K562 (cell line): ENCODE data around the gene TSR3. TPM values are rescaled to one million over a fixed set of nuclear protein-coding genes. Genes with fewer than 3 reads are reported as not detected.

Experiments used
- ATAC-seq: fragments of 200-7000 bp; cut with Tn5 transposase; 3 replicates; pipeline ENCODE4 v1.9.1; 2020; ENCODE audit warnings: moderate library complexity
- BruUV-seq: library from RNA; stranded (reverse); fragments of 400-500 nt; replicated peaks from 2 replicates; lab custom pipeline; 2021; lab: Mats Ljungman, UMichigan
- CTCF ChIA-PET: fragments of 300-600 bp; formaldehyde crosslinking; extraction: SDS; loops from one replicate; lab custom pipeline; 2021; ENCODE audit warnings: low intra/inter-chr PET ratio; lab: Yijun Ruan, JAX
- POLR2A ChIA-PET: fragments of 300-600, 350-650 bp; sonication (Branson Sonifier 250); formaldehyde crosslinking; extraction: SDS; loops from one replicate; lab custom pipeline; 2021; ENCODE audit warnings: antibody characterized with exemption, inconsistent platforms; lab: Yijun Ruan, JAX
- DNase-seq, 4 experiments: peaks; one replicate each; pipeline versions ENCODE4 v3.0.0 to v3.0.0-alpha.2; 2011 to 2018; ENCODE audit warnings: low spot score in 3 of 4, mixed read lengths in 3 of 4; ENCODE audit errors: extremely low read depth in 1 of 4
- FAIRE-seq: peaks from 2 replicates; lab custom pipeline; 2011; peaks lifted over from hg19 to GRCh38; lab: Jason Lieb, UNC
- H2AFZ ChIP-seq: 2 replicates; pipeline ENCODE4 v1.6.0; 2011; ENCODE audit warnings: low read depth, low read length, control low read depth, inconsistent platforms
- H3K27ac ChIP-seq: fragments of 200-600 bp; 3 replicates; pipeline ENCODE4 v1.8.0; 2011; ENCODE audit warnings: low read depth, mild to moderate bottlenecking, control low read depth, inconsistent platforms, low read length, moderate library complexity, mixed read lengths; ENCODE audit errors: extremely low read depth
- H3K27me3 ChIP-seq, 2 experiments: fragments of 300-600 bp in 1 of 2; 2 replicates in 1 of 2; 3 replicates in 1 of 2; pipeline versions ENCODE4 v1.6.0 to v1.8.0; 2011; ENCODE audit warnings: inconsistent platforms in 2 of 2, low read length in 2 of 2, mild to moderate bottlenecking in 1 of 2, mixed read lengths in 1 of 2, moderate library complexity in 1 of 2; ENCODE audit not compliant: control insufficient read depth in 2 of 2, insufficient read depth in 2 of 2
- H3K36me3 ChIP-seq: fragments of 300-600 bp; 3 replicates; pipeline ENCODE4 v1.8.0; 2011; ENCODE audit warnings: mild to moderate bottlenecking, low read length, inconsistent platforms; ENCODE audit not compliant: control insufficient read depth, insufficient read depth
- H3K4me1 ChIP-seq, 2 experiments: fragments of 200-600 bp in 1 of 2; replicated peaks in 1 of 2; 2 replicates in 1 of 2; 3 replicates in 1 of 2; pipeline versions ENCODE4 v1.5.1 to v1.8.0; 2011; ENCODE audit warnings: inconsistent platforms in 2 of 2, low read length in 2 of 2, mild to moderate bottlenecking in 1 of 2, mixed read lengths in 1 of 2, moderate library complexity in 1 of 2; ENCODE audit not compliant: control insufficient read depth in 2 of 2, insufficient read depth in 2 of 2
- H3K4me2 ChIP-seq: 2 replicates; pipeline ENCODE4 v1.6.1; 2011; ENCODE audit warnings: low read length, control low read depth, inconsistent platforms, mixed read lengths; ENCODE audit not compliant: insufficient read depth
- H3K4me3 ChIP-seq: fragments of 200-600 bp; sonication (generic), shearing (Covaris generic); 2 replicates; pipeline ENCODE4 v1.5.1; 2016; ENCODE audit warnings: control low read depth, inconsistent platforms
- H3K79me2 ChIP-seq: fragments of 200-600 bp; 3 replicates; pipeline ENCODE4 v1.8.0; 2011; ENCODE audit warnings: low read length, inconsistent platforms; ENCODE audit not compliant: control insufficient read depth, insufficient read depth
- H3K9ac ChIP-seq, 2 experiments: 2 replicates each; pipeline versions ENCODE4 v1.6.0 to v1.6.1; 2011; ENCODE audit warnings: low read depth in 2 of 2, low read length in 2 of 2, control low read depth in 1 of 2, inconsistent platforms in 1 of 2, mild to moderate bottlenecking in 1 of 2, mixed read lengths in 1 of 2; ENCODE audit not compliant: insufficient read depth in 1 of 2
- H3K9me1 ChIP-seq: one replicate; pipeline ENCODE4 v1.6.0; 2011; ENCODE audit warnings: inconsistent platforms, mild to moderate bottlenecking, low read length, moderate library complexity; ENCODE audit not compliant: control insufficient read depth, insufficient read depth
- H3K9me3 ChIP-seq: replicated peaks from 2 replicates; pipeline ENCODE4 v1.5.1; 2011; ENCODE audit warnings: low read depth, low read length, inconsistent platforms; ENCODE audit not compliant: control insufficient read depth, insufficient read depth
- H4K20me1 ChIP-seq: replicated peaks from 2 replicates; pipeline ENCODE4 v1.6.1; 2011; ENCODE audit warnings: low read length, inconsistent platforms, mixed read lengths; ENCODE audit not compliant: control insufficient read depth, insufficient read depth
- CBX3 ChIP-seq, 2 experiments: IDR thresholded peaks; 1 replicate in 1 of 2; 2 replicates in 1 of 2; pipeline ENCODE4 v1.6.1; 2012; ENCODE audit warnings: inconsistent platforms in 2 of 2, low read length in 2 of 2, borderline replicate concordance in 1 of 2, control low read depth in 1 of 2
- DMBX1 ChIP-seq: fragments of 250-450 bp; sonication (Bioruptor Pico); IDR thresholded peaks from 2 replicates; pipeline ENCODE4 v1.8.0; 2022; ENCODE audit warnings: inconsistent platforms, mild to moderate bottlenecking, moderate library complexity, borderline replicate concordance
- IRF2 ChIP-seq: sonication (generic); formaldehyde crosslinking; IDR thresholded peaks from 2 replicates; pipeline ENCODE4 v1.8.1; 2022; ENCODE audit warnings: mild to moderate bottlenecking, missing genetic modification reagents
- KDM4B ChIP-seq, 2 experiments: fragments of 450-650 bp in 1 of 2; sonication (generic) in 1 of 2; IDR thresholded peaks; 2 replicates each; pipeline ENCODE4 v1.6.1; 2016 to 2017; ENCODE audit warnings: borderline replicate concordance in 2 of 2, antibody characterized with exemption in 1 of 2, low read depth in 1 of 2, mild to moderate bottlenecking in 1 of 2
- KLF1 ChIP-seq: fragments of 450-650 bp; IDR thresholded peaks from 2 replicates; pipeline ENCODE4 v1.6.1; 2016; ENCODE audit warnings: missing genetic modification characterization, missing compliant biosample characterization
- POLR2G ChIP-seq: fragments of 200-400 bp; formaldehyde crosslinking; IDR thresholded peaks from 2 replicates; pipeline ENCODE4 v1.6.1; 2017; ENCODE audit warnings: low read depth, mild to moderate bottlenecking, antibody characterized with exemption, low read length, moderate library complexity
- RB1 ChIP-seq: fragments of 450-650 bp; IDR thresholded peaks from 2 replicates; pipeline ENCODE4 v1.6.1; 2017; ENCODE audit warnings: low read depth, mild to moderate bottlenecking
- RBFOX2 ChIP-seq: fragments of 200-400 bp; formaldehyde crosslinking; IDR thresholded peaks from 2 replicates; pipeline ENCODE4 v1.6.1; 2017; ENCODE audit warnings: low read depth, mild to moderate bottlenecking, low read length, moderate library complexity
- RBM15 ChIP-seq: fragments of 200-400 bp; formaldehyde crosslinking; IDR thresholded peaks from 2 replicates; pipeline ENCODE4 v1.6.1; 2018; ENCODE audit warnings: mild to moderate bottlenecking, low read length, moderate library complexity; ENCODE audit not compliant: insufficient read depth
- ZEB2 ChIP-seq: fragments of 450-650 bp; IDR thresholded peaks from 2 replicates; pipeline ENCODE4 v1.6.1; 2016
- ZNF551 ChIP-seq: fragments of 250-450 bp; sonication (Bioruptor Pico); IDR thresholded peaks from 2 replicates; pipeline ENCODE4 v1.5.0; 2021; ENCODE audit warnings: mild to moderate bottlenecking, moderate library complexity
- whole genome bisulfite sequencing: fragments of 100-300 bp; shearing (Covaris generic); methylation state at CpG from one replicate; pipeline ENCODE4 v1.1.6; 2016; ENCODE audit warnings: low coverage, mixed read lengths; ENCODE audit not compliant: insufficient coverage; ENCODE audit errors: missing lambda C conversion rate; 5-methylcytosine and 5-hydroxymethylcytosine counted together
- in situ Hi-C: fragments of 300-500 bp; cut with MboI; formaldehyde crosslinking; loops from 4 replicates; pipeline ENCODE4 v1.15.0; 2018; ENCODE audit warnings: inconsistent platforms, mixed read lengths
- intact Hi-C: fragments of 100-400 bp; cut with micrococcal nuclease; formaldehyde crosslinking; loops from 2 replicates; pipeline ENCODE4 v1.14.2; 2022
- polyA plus RNA-seq, 8 experiments: library from polyadenylated mRNA; depleted of rRNA in 4 of 8; stranded (reverse) in 5 of 8; unstranded in 3 of 8; fragments of >200 nt; fragmentation: Nextera tagmentation in 2 of 8; fragmentation: Illumina TruSeq in 1 of 8; extraction: Ambion mirVana in 2 of 8; extraction: Trizol in 1 of 8; gene quantifications; 2 replicates each; pipeline versions ENCODE4 v1.2.1 to v1.2.3, GENCODE V29; 2011 to 2014; ENCODE audit warnings: inconsistent platforms in 1 of 8, missing spikeins in 1 of 8
- total RNA-seq, 7 experiments: library from RNA; depleted of rRNA in 6 of 7; stranded (reverse); fragments of >200 nt in 6 of 7; fragmentation: Illumina TruSeq in 2 of 7; extraction: Trizol in 2 of 7; gene quantifications; 2 replicates each; pipeline versions ENCODE4 v1.2.1 to v1.2.3, GENCODE V29; 2011 to 2021; ENCODE audit warnings: low replicate concordance in 1 of 7
- TF ChIP-seq, protein P1 (sequence below): IDR thresholded peaks from 2 replicates; pipeline ENCODE4 v1.6.1; 2011; ENCODE audit warnings: borderline replicate concordance, low read depth, mild to moderate bottlenecking, moderate library complexity, low read length; ENCODE audit not compliant: insufficient read depth, poor library complexity, severe bottlenecking
- TF ChIP-seq, protein P2 (sequence below): fragments of 450-650 bp; IDR thresholded peaks from 2 replicates; pipeline ENCODE4 v1.6.1; 2014; ENCODE audit warnings: low read depth, mild to moderate bottlenecking, moderate library complexity, borderline replicate concordance
- TF ChIP-seq, protein P3 (sequence below): fragments of 250-450 bp; sonication (Bioruptor Pico); IDR thresholded peaks from 2 replicates; pipeline ENCODE4 v1.5.0; 2021; ENCODE audit warnings: mild to moderate bottlenecking, moderate library complexity

Gene TSR3
- total and polyA plus RNA-seq, 9 of the 15 experiments (the other 6 are each of a cell fraction or from before 2014, with no cell fraction given) = 1.5 to 74.8 (median 16.5) TPM

DNA sequence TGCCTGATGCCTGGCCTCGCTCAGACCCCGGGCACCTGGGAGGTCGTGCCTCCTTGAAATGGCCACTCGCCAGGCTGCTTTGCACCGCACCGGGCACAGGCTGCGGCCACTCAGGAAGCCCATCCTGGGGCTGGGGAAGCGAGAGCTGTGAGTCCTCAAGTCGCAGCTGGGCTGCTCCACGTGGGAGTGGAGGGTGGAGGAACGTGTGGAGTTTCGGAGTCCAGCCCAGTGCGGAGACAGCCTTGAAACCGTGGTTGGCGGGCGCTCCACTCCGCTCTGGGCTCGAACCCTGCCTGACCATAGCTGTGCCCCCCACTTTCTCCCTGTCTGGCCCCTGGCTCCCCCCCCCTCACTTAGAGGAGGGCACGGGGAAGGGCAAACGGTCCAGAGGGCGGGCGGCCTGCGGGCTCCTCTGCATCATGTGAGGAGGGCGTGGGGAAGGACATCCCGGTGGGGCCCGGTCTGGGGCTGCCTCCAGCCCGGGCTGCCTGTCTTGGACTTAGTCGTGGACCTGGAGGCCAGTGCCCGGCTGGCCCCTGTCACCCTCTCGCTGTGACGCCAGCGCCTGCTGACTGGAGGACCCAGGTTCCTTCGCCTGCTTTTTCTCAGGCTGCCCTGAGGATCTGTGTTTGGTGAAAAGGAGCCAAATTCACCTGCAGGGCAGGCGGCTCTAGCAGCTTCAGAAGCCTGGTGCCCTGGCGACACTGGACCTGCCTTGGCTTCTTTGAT, 39.8 kb downstream of the TSR3 start:
- Histone ChIP-seq H3K4me3 (peak overlapping the region; percentile 91; the same call in 1 of the 2 replicates), H3K36me3 (peaks cover 64% of the 10 kb centered on the region), H3K9ac (peak overlapping the region in 1 of 2 experiments; percentile 99; a peak in 3 of 4 replicates), H3K4me2 (peak overlapping the region; percentile 87), H3K27ac (peak overlapping the region; percentile 11; the same call in 1 of the 3 replicates), H3K4me1 (peaks cover 12 to 60% of the 10 kb centered on the region in 2 experiments), H2AFZ (no peak overlapping the region), H3K27me3 (no peaks in the 10 kb centered on the region), H4K20me1 (peaks cover 50% of the 10 kb centered on the region), H3K9me3 (no peaks in the 10 kb centered on the region), H3K79me2 (peaks cover 64% of the 10 kb centered on the region), H3K9me1 (peaks cover 19% of the 10 kb centered on the region)
- in situ Hi-C loops (no loop called here), intact Hi-C loops (no loop called here)
- WGBS = 83% methylated on average over 29 of the region's 35 CpGs
- ATAC-seq = no peak
- no TSS peak for BruUV-seq
- no peak for DNase-seq
- ChIA-PET CTCF (no interaction called here), POLR2A (interaction anchor here (1.2 to 1.7 kb wide), 3 partner anchors 11 to 20 kb away, joined by 3 to 6 read pairs (median 4); no protein-coding TSS in a partner anchor)
- no peak for FAIRE-seq
- TF ChIP-seq KDM4B (IDR thresholded peaks at IDR 0.05; ENCODE audit: borderline replicate concordance in 2 of 2, low read depth in 1 of 2) (no peak), IRF2 (no peak), DMBX1 (CRISPR knock-in tag) (no peak), KLF1 (tag) (no peak), POLR2G (peak; percentile 64), RBM15 (no peak), CBX3 (IDR thresholded peaks at IDR 0.05; ENCODE audit: borderline replicate concordance in 1 of 2, low read length in 2 of 2) (no peak), ZEB2 (no peak), ZNF551 (CRISPR knock-in tag) (no peak), RBFOX2 (peak; percentile 69), RB1 (no peak)
- TF ChIP-seq, protein P1, sequence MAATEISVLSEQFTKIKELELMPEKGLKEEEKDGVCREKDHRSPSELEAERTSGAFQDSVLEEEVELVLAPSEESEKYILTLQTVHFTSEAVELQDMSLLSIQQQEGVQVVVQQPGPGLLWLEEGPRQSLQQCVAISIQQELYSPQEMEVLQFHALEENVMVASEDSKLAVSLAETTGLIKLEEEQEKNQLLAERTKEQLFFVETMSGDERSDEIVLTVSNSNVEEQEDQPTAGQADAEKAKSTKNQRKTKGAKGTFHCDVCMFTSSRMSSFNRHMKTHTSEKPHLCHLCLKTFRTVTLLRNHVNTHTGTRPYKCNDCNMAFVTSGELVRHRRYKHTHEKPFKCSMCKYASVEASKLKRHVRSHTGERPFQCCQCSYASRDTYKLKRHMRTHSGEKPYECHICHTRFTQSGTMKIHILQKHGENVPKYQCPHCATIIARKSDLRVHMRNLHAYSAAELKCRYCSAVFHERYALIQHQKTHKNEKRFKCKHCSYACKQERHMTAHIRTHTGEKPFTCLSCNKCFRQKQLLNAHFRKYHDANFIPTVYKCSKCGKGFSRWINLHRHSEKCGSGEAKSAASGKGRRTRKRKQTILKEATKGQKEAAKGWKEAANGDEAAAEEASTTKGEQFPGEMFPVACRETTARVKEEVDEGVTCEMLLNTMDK = no peak
- TF ChIP-seq, protein P2, sequence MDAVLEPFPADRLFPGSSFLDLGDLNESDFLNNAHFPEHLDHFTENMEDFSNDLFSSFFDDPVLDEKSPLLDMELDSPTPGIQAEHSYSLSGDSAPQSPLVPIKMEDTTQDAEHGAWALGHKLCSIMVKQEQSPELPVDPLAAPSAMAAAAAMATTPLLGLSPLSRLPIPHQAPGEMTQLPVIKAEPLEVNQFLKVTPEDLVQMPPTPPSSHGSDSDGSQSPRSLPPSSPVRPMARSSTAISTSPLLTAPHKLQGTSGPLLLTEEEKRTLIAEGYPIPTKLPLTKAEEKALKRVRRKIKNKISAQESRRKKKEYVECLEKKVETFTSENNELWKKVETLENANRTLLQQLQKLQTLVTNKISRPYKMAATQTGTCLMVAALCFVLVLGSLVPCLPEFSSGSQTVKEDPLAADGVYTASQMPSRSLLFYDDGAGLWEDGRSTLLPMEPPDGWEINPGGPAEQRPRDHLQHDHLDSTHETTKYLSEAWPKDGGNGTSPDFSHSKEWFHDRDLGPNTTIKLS = no peak
- TF ChIP-seq, protein P3, sequence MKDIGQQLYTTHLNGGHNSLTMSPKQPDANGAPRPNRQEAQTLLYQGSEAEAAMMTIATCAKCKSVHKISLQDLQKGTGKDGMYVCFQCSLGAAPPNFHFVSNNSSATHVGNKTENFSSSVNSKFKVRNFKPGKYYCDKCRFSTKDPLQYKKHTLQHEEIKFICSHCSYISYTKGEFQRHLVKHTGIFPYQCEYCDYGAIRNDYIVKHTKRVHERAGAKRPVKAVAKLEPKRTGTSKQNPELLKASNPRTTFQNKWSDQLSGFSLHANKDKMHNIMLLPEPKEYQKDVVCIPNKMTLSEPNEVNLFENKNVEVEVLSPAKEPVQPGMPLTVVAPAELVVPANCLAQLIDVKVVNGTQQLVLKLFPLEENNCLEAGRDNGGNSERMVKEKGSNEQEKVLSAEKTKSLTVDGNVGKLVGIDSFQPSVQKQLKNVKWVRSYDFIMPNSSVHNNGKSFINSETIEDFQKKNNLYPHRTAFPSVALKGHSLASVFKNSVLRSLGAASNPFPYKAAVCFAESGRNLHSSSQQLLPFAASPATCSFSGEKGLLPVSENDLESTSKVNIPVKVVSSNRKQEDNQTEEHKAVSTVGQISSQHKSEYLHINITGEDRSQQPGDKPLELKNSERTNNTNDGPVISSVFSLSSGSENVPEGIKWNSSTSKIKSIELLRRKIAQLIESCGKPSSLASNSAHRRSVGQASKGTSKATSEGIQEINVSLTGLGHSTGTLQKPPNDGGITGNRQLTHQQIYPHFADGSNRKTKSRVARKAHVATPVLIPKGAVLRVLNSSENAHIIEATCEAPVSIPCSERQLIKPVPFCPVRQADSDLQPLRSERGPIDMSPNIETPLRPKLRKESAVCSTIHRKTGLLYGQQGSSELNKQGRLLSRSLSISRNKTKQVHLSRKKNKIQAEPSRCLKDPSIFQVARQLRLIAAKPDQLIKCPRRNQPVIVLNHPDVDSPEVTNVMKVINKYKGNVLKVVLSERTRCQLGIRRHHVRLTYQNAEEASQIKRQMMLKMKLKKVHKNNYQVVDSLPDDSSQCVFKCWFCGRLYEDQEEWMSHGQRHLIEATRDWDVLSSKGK (CRISPR knock-in tag) = no peak
